ENCODE measurements around the gene NOS1.

Gene NOS1

DNA sequence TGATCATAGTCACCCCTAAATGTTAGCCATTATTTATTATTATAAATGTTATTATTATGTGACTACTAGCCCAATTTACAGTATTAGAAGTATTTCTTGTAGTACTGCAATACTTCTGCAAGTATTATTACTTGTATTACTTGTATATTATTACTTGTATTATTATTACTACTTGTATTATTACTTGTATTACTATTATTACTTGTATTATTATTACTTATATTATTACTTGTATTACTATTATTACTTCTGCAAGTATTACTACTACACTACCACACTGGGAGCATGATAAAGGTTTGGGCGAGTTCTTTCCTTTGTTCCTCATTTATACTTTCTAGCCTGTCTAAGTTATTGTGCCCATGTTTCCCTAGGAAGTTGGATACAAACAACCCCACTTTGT lies 67.9 kb downstream of the NOS1 start:
- no peaks in the 10 kb centered on the region for H3K36me3 ChIP-seq (ENCODE audit: low read depth)
- H3K27ac ChIP-seq (ENCODE audit: poor library complexity, severe bottlenecking): no peak overlapping the region
- no peak overlapping the region for H3K4me3 ChIP-seq (ENCODE audit: severe bottlenecking)
- no peaks in the 10 kb centered on the region for H3K9me3 ChIP-seq (ENCODE audit: severe bottlenecking)
- H3K4me1 ChIP-seq (ENCODE audit: insufficient read depth, poor library complexity, severe bottlenecking): no peaks in the 10 kb centered on the region
- no peaks in the 10 kb centered on the region for H3K27me3 ChIP-seq (ENCODE audit: insufficient read depth, poor library complexity, severe bottlenecking)
- TF ChIP-seq, protein P1, sequence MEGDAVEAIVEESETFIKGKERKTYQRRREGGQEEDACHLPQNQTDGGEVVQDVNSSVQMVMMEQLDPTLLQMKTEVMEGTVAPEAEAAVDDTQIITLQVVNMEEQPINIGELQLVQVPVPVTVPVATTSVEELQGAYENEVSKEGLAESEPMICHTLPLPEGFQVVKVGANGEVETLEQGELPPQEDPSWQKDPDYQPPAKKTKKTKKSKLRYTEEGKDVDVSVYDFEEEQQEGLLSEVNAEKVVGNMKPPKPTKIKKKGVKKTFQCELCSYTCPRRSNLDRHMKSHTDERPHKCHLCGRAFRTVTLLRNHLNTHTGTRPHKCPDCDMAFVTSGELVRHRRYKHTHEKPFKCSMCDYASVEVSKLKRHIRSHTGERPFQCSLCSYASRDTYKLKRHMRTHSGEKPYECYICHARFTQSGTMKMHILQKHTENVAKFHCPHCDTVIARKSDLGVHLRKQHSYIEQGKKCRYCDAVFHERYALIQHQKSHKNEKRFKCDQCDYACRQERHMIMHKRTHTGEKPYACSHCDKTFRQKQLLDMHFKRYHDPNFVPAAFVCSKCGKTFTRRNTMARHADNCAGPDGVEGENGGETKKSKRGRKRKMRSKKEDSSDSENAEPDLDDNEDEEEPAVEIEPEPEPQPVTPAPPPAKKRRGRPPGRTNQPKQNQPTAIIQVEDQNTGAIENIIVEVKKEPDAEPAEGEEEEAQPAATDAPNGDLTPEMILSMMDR (IDR thresholded peaks at IDR 0.05; ENCODE audit: poor library complexity, severe bottlenecking): no peak
- ATAC-seq (ENCODE audit: low read depth) (no peak), DNase-seq (ENCODE audit: low spot score) (no peak)

DNA sequence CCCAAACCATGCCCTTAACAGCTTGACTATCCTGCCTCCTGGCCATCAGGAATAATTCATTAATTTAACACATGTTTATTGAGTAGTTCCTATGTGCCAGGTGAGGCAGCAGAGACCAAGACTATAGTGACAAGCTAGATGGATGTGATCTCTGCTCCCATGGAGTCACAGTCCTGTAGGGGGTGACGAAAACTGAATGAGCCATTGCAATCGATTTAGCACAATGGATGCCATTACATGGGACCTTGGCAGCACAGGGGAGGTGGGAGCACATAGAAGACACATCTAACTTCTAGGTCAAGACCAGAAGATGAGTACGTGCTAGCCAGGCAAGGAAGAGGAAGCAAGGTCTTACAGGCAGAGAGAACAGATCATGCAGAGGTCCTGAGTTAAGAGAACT lies 68.7 kb downstream of the NOS1 start:
- Histone ChIP-seq H3K27ac (ENCODE audit: poor library complexity, severe bottlenecking) (no peak overlapping the region), H3K36me3 (ENCODE audit: low read depth) (no peaks in the 10 kb centered on the region), H3K4me1 (ENCODE audit: insufficient read depth, poor library complexity, severe bottlenecking) (no peaks in the 10 kb centered on the region), H3K27me3 (ENCODE audit: insufficient read depth, poor library complexity, severe bottlenecking) (no peaks in the 10 kb centered on the region), H3K4me3 (ENCODE audit: severe bottlenecking) (no peak overlapping the region), H3K9me3 (ENCODE audit: severe bottlenecking) (no peaks in the 10 kb centered on the region)
- no peak for ATAC-seq (ENCODE audit: low read depth)
- TF ChIP-seq, protein P1 (IDR thresholded peaks at IDR 0.05; ENCODE audit: poor library complexity, severe bottlenecking): no peak
- no peak for DNase-seq (ENCODE audit: low spot score)

DNA sequence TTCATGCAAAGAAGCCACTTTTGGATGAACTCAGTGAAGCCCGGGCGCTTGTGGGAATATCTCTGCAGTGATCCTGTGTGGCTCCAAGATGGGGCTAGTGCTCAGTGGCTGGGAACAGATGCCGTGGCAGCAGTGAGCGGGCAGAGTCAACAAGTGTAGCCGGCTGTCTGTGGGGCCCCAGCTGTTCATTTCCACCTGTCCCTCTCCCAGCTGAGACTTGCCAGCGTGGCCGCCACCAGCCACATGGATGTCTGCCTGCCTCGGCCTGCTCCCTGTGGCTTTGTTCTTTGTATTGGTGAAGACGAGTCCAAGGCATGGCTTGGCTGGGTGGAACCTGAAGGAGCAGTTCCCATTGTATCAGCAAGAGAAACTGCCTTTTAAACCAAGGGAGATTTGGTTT lies 77.3 kb downstream of the NOS1 start:
- DNase-seq (ENCODE audit: low spot score) (no peak), ATAC-seq (ENCODE audit: low read depth) (no peak)
- Histone ChIP-seq H3K36me3 (ENCODE audit: low read depth) (no peaks in the 10 kb centered on the region), H3K9me3 (ENCODE audit: severe bottlenecking) (no peaks in the 10 kb centered on the region), H3K4me3 (ENCODE audit: severe bottlenecking) (no peak overlapping the region), H3K27me3 (ENCODE audit: insufficient read depth, poor library complexity, severe bottlenecking) (no peaks in the 10 kb centered on the region), H3K4me1 (ENCODE audit: insufficient read depth, poor library complexity, severe bottlenecking) (no peaks in the 10 kb centered on the region), H3K27ac (ENCODE audit: poor library complexity, severe bottlenecking) (no peak overlapping the region)
- TF ChIP-seq, protein P1 (IDR thresholded peaks at IDR 0.05; ENCODE audit: poor library complexity, severe bottlenecking): no peak

DNA sequence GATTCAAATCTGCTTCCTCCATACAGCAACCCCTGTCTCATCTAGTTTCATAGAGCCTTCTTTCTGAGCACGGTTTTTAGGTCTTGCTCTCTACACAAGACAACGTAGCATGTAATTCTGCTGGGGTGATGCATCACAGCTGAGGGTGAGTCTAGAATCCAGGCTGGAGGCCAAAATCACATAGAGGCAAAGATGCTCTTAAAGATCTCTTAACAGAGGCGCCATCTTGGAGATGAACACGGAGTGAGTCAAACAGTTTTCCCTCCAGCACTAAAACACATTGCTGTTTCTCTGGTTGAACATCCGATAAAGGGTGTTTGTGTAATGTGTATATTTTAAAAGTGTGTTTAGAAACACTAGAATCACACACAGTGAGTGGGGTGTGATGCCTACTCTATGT lies 78.9 kb downstream of the NOS1 start:
- Histone ChIP-seq H3K9me3 (ENCODE audit: severe bottlenecking) (no peaks in the 10 kb centered on the region), H3K4me1 (ENCODE audit: insufficient read depth, poor library complexity, severe bottlenecking) (no peaks in the 10 kb centered on the region), H3K36me3 (ENCODE audit: low read depth) (no peaks in the 10 kb centered on the region), H3K4me3 (ENCODE audit: severe bottlenecking) (no peak overlapping the region), H3K27ac (ENCODE audit: poor library complexity, severe bottlenecking) (no peak overlapping the region), H3K27me3 (ENCODE audit: insufficient read depth, poor library complexity, severe bottlenecking) (no peaks in the 10 kb centered on the region)
- TF ChIP-seq, protein P1 (IDR thresholded peaks at IDR 0.05; ENCODE audit: poor library complexity, severe bottlenecking): no peak
- DNase-seq (ENCODE audit: low spot score) (no peak), ATAC-seq (ENCODE audit: low read depth) (peak; percentile 27; the same call in 1 of the 3 replicates)

DNA sequence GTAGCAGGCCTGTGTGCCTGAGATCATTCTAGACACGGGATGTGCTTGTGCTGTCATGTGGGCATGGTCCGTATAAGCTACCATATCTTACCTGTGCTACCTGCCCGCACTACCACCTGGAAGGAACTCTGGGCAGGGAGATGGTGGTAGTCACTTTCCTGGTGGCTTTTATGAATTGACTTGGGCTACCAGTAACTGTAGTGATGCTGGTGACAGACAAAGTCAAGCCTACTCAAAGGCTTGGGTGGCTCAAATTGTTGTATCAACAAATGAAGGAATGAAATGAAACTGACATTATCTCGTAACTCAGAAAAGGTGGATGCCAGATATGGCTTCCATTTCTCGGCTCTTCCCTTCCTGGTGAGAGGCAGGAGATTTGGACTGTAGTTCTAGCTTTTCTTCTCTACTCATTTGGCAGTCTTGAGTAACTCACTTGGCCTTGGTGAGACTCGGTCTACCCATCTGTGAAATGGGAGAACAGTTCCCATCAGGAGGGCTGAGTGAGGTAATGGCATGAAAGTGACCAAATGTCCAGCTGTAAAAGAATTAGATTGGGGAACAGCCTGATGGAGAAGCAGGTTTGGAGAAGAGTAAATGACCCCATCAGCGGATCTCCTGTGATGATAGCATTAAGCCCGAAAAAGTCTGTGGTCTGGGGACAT lies 81.3 kb downstream of the NOS1 start:
- Histone ChIP-seq H3K4me1 (ENCODE audit: insufficient read depth, poor library complexity, severe bottlenecking) (no peaks in the 10 kb centered on the region), H3K9me3 (ENCODE audit: severe bottlenecking) (no peaks in the 10 kb centered on the region), H3K27ac (ENCODE audit: poor library complexity, severe bottlenecking) (no peak overlapping the region), H3K27me3 (ENCODE audit: insufficient read depth, poor library complexity, severe bottlenecking) (no peaks in the 10 kb centered on the region), H3K4me3 (ENCODE audit: severe bottlenecking) (no peak overlapping the region), H3K36me3 (ENCODE audit: low read depth) (no peaks in the 10 kb centered on the region)
- no peak for ATAC-seq (ENCODE audit: low read depth)
- no peak for DNase-seq (ENCODE audit: low spot score)
- TF ChIP-seq, protein P1 (IDR thresholded peaks at IDR 0.05; ENCODE audit: poor library complexity, severe bottlenecking): no peak
